HTERT RPE-1 (cell line): ENCODE data around the gene TOM1L2.

Experiments
- in situ Hi-C: fragments of 300-500 bp; cut with MboI; formaldehyde crosslinking; loops from 4 replicates; pipeline ENCODE4 v1.14.3; 2020; ENCODE audit warnings: low sequenced_read_pairs

The TOM1L2 gene

GRCh38 chr17:17823433-17824118 lies 148.6 kb downstream of the TOM1L2 start:
- in situ Hi-C loops = no loop called here

GRCh38 chr17:17822616-17823015 lies 149.6 kb downstream of the TOM1L2 start:
- in situ Hi-C loops = no loop called here

GRCh38 chr17:17822189-17822588 lies 150.0 kb downstream of the TOM1L2 start:
- in situ Hi-C loops = no loop called here

DNA sequence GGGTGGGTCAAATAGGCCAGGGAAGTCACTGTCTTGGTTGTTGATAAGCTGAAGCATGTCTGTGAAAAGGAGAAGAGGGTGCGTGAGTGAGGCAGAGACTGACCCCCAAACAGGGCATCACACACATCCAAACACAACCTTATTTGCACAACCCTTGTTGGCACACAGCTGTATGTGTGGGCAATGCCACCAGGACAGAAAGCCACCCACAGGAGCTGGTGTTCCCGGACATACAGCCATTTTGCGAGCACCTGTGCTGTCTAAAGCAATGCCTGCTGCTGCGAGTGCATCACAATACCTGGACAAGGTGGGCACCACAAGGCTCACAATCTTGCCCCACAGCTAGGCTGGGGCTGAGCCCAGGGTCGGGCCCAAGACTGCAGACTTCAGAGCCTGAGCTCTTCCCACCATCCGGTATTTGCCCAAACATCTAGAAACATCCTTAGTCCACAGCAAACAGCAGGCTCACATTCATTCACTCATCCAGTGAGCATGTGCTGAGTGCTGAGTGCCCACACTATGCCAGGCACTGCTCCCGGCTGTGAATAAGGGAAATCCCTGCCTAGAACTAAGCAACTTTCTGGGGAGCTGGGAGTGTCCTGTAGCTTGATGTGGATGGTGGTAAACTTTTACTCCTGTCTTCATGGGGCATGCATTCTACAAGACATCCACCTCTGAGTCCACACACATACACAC lies 151.6 kb downstream of the TOM1L2 start:
- in situ Hi-C loops = no loop called here

- in situ Hi-C loops = no loop called here
Observed at GRCh38 chr17:17820046-17820445, 152.2 kb downstream of the TOM1L2 start.

GRCh38 chr17:17819561-17819995 lies 152.6 kb downstream of the TOM1L2 start:
- in situ Hi-C loops = no loop called here

GRCh38 chr17:17819111-17819510 lies 153.1 kb downstream of the TOM1L2 start:
- in situ Hi-C loops = no loop called here

GRCh38 chr17:17818088-17818526 lies 154.1 kb downstream of the TOM1L2 start:
- in situ Hi-C loops = no loop called here

GRCh38 chr17:17817552-17817947 lies 154.7 kb downstream of the TOM1L2 start:
- in situ Hi-C loops = no loop called here

- in situ Hi-C loops = no loop called here
Observed at GRCh38 chr17:17816831-17817551, 155.2 kb downstream of the TOM1L2 start.

DNA sequence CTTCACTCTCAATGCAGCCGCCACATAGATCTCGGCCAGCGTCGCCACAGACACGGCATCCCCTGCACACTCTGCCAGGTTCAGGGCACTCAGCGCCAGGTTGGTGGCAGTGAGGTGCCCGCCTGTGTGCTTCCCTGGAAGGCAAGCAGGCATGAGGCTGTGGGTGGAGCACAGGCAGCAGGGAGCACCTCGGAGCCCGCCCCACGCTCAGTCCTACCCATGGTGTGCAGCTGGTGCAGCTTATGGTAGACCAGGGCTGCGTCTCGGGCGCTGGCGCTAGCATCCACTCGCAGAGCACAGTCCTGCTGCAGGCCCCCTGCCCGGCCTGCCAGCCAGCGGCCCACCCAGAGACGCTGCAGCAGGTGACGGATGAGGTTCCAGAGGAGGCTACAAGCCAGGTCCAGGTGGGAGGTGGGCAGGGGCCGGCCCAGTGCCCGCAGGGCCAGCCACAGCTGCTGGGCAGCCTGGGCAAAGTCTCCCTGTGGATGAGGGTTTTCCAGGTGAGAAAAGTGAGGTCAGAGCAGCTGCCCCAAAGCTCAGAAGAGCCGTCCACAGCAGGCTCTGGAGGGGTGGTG lies 155.9 kb downstream of the TOM1L2 start:
- in situ Hi-C loops = no loop called here

GRCh38 chr17:17815436-17816200 lies 156.6 kb downstream of the TOM1L2 start:
- in situ Hi-C loops = no loop called here

DNA sequence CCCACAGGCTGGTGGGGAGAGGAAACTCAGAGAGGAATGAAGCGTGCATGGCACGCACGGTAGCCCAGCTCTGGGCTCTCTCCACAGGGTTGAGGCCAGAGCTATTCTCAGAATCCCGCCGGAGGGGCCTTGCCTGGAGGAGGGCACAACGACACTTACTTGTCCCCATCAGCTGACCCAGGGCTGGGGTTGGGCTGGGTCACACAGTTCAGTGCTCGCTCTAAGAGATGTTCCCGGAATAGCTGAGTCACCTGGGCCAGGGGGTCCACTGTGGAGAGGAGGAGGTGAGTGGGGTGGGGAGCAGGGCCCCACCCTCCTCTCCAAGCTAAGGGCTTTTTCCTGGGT lies 157.2 kb downstream of the TOM1L2 start:
- in situ Hi-C loops = no loop called here

DNA sequence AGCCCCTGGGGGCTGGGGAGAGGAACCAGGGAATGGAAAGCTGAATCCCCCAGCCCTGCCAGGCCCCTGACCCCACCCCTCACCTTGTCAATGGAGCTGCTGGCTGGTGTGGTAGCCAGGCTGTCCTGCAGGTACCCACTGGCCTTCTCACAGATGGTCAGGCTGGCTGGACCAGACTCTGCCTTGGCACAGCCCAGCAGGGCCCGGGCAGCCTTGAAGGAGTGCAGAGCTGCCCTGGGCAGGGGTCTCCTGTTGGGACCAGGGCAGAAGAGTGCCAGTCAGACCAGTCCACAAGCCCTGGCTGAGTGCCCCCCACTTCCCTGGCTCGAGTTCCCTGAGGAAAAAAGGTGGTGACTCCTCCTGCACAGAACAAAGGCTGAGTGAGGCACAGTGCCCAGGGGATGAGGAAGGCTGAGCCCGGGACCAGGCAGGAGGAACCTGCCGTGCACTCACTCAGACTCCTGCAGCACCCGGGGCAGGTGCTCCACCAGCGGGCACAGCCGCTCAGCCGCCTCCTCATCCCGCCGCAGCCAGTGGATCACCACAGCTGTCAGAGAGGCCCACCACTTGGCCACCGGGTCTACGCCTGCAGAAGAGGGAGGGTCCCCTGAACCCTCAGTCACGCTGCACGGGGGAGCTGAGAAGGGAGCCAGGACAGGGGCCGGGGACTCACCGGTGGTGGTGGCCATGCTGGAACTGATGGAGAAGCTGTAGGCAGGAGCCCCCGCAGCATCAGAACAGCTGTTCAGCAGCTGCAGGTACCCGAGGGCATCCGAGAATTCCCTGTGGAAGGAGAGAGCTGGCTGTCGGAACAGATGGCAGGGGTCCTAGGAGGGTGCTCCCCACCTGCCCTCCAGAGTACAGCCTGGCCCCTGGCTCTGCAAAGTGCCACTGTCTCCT lies 157.8 kb downstream of the TOM1L2 start:
- in situ Hi-C loops = no loop called here

GRCh38 chr17:17813725-17814095 lies 158.5 kb downstream of the TOM1L2 start:
- in situ Hi-C loops = no loop called here

GRCh38 chr17:17813055-17813724 lies 159.0 kb downstream of the TOM1L2 start:
- in situ Hi-C loops = no loop called here

DNA sequence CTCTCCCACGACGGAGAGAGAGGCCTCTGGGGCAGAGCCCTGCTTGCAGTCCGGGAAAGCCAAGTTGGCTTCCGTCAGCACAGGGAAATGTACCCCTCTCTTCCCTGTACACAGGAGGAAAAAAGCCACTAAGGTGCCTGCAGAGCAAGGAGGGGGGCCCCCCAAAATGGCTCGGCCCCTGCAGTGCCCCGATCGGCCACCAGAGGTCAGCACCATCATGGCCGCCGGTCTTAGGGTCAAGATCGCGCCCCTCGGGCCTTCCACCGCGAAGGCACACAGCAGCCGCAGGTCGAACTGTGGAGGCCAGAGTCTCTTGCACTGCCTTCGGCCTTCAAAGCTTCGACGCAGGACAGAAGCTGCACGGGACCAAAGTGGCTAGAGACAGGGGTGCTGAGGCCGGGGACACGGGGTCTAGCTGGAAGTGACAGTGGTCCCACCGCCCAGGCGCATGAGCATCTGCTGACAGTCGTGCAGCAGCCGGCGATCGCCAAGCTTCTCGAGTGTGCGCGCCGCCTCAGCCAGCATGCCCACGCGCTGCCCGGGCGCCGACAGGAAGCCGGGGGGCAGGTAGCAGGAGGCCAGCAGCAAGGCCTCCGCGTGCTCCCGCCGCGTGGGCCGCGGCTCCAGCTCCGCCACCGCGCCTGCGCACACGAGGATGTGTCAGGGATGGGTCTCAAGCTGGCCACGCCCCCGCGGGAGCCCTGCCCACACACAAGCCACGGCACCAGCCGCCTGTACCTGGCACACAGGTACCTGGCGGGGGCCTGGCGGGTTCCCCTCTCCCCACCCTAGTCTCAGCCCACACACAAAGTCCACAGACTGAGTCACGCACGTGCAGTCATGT lies 159.8 kb downstream of the TOM1L2 start:
- in situ Hi-C loops = no loop called here

- in situ Hi-C loops = no loop called here
Observed at GRCh38 chr17:17811381-17812210, 160.6 kb downstream of the TOM1L2 start.
